HG02870 (cell line): ENCODE data around the gene RBM19.

Source experiments
- ATAC-seq: cut with Tn5 transposase; IDR thresholded peaks from one replicate; pipeline ENCODE4 v1.9.1; 2021; ENCODE audit warnings: mild to moderate bottlenecking, moderate library complexity; ENCODE audit not compliant: unreplicated experiment

Gene RBM19

DNA sequence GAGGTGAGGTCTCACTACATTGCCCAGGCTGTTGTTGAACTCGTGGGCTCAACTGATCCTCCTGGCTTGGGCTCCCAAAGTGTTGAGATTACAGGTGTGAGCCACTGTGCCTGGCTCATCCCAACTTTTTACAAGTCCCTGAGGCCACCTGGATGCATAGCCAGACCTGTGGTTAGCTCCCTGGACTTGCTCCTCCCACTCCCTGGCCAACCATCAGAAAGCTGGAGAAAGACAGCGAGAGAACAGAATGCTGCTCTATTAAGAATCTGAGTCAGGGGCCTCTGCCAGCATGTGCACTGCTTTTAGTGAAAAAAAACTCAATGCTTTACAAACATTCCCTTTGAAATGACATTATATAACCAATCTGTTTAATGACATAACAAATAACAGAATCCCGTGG is 78.2 kb downstream of the RBM19 start:
- no peak for ATAC-seq

DNA sequence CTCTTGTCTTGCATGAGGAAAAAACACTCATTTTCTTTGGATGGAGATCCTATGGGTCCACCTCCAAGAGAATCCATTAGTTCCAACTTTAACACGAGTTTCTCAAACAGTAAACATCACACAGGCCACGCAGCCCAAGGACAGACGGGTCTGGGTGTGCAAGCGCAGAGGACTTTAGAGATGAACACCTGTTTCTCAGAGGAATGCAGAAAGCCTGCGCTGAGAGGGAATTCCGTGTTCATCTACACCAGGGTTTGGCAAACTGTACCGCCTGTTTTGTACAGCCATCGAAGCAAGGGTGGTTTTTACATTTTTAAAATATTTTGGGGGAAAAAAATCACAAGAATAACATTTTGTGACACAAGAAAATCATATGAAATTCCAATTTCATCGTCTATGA is 79.4 kb downstream of the RBM19 start:
- ATAC-seq, result no peak

DNA sequence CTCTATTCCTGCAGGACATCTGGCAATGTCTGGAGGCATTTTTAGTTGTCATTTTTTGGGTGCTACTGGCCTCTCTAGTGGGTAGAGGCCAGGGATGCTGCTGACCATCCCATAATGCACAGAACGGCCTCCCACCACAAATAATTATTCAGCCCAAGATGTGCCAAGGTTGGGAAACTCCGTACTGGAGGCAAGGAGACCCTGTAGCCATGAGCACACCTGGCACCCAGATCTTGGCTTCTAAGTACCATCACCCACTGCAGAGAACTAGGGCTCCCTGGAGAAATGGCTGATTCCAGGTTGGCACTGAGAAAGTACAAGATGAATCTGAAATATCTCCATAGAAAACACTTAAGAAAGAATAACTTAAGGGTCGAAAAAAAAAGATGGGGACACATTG is 81.7 kb downstream of the RBM19 start:
- no peak for ATAC-seq

DNA sequence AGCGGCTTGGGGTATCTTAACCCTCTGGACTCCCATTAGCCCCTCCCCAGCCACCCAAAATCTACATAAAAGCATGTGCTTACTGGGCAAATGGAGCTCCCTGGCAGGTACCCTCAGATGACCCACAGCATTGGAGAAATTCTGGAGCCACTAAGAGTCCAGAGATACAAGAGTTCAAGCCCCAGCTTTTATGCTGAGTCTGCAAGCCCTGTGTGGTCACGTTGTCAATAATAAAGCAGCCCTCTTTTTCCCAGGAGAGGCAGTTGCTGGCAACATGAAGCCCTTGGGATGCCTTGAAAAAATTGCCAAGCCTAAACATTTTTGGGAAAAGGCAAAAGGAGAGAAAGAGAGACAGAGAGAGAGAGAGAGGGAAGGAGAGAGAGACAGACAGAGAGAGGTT is 83.4 kb downstream of the RBM19 start:
- no peak for ATAC-seq

DNA sequence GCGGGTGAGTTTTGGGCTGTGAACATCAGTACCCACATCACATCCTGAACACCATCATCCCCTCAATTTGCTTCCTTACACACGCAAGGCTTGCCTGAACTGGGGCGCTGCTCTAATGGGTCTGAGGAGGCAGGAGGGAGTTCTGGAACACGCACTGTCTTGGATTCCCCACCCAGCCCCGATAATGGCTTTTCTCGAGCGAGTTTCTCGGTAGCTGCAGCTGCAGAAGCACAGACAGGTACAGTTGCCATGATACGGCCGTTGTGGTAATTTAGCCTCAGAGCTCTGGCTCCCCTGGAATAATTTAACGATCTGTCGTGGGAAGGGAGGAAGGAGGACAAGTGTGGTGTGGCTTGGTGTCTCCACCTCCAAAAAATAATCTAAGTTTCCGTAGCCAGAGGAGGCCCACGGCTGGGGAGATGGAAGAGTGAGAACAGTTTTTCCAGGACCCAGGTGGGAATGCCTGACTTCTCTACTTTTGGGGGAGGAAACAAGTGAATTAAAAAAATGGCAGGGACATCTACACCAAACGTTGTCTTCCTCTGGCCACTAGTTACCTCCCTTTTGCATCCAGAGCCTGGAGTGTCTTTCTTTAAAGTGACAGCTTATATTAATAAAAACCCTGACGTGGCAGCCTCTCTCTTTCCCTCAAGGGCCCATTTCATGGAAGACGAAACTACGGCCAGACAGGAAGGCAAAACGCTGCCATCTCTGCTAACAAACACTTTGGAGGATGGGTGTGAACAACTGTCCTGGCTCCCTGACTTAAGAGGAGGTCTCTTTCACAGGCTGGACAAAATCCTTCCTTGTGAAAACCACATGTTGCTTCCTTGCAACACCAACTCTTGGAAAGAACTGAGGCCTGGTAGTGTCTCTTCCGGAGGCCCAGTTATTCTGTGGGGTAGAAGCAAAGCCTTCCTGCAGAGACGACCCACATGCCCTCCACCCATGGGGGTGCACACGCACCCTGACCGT is 84.8 kb downstream of the RBM19 start:
- no peak for ATAC-seq

DNA sequence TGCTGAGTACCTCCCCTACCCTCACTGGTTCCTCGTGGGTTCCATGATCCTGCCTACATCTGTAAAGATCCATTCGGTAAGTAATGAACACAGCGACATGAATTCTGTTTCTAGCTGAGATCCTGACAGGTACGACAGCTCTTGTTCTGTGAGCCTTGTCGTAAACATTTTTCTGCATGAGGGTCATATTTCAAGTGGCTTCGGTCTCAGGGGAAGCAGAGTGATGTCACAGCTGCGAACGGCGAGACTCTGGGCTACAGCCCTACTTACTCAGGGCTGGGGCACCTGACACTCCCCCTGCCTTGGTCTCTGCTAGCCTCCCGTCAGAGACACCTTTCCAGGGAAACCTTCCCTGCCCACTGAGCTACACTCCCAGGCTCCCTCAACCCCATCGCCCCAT is 85.8 kb downstream of the RBM19 start:
- no peak for ATAC-seq

DNA sequence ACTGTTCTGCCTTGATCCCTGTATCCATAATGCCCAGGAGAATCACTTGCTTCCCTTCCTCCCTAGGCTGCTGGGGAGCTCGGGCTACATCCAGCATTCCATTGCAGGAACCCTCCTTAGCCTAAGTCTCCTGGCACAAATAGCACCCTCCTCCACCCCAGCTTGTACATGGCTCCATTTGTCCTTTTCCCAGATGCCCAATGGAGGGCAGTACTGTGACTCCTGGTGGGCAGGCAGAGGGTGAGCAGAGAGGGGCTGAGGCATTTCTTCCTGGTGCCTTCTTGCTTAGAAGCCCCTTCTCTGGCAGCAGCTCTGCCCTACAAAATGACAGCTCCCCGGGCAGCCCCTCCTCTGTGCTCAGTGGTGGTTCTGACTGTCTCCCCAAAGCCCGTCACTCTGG is 86.5 kb downstream of the RBM19 start:
- ATAC-seq, result no peak

DNA sequence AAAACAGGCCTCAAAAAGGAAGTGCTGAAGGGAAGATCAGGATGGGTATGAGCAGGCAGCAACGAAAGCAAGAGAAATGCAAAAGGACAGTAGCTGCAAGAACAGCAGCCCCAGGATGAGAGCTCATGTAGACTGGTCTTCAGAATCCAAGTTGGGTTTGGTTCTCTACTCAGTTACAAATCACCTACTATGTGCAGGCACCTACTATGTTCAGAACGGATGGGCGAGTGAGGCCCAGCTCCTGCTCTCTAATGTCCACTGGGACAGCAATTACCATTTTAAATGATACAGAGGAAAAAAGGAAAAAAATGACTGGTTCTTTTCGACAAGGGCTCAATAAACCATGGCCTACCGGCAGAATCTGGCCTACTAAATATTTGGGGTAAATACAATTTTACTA is 88.5 kb downstream of the RBM19 start:
- ATAC-seq, result no peak

DNA sequence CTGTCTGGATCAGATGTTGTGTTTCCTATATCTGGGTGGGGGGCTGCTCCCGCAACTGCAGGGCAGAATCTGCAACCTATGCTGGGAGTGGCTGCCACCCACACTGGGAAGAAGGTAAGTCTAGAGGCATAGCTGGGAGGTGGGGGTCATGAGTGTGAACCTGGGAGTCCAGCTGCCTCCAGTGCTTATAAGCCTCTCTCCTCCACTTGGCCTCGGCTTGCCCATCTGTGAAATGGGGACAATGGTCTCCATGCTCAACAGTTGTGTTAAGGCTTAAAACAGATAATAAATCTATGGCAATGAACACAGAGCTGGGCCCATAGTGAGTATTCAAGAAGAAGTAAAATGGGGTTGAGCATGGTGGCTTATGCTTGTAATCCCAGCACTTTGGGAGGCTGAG is 90.0 kb downstream of the RBM19 start:
- no peak for ATAC-seq

DNA sequence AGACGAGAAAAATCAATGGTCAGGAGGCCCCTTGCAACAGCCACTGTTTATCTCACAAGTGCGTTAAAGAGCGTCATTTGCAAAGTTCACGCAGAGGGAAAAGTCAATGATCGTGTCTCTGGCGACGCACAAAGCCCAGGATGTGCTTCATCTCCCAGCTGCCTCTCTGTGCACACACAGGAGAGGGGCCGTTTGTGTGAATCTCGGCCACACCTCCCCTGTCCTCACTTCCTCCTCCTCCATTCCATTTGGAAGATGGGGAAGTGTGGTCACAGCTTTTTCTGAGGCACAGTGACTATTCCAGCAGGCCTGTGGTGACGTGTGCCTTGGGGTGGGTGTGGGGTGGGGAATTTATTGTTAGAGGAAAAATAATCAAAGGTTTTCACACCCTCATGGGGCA is 90.4 kb downstream of the RBM19 start:
- ATAC-seq, result no peak

DNA sequence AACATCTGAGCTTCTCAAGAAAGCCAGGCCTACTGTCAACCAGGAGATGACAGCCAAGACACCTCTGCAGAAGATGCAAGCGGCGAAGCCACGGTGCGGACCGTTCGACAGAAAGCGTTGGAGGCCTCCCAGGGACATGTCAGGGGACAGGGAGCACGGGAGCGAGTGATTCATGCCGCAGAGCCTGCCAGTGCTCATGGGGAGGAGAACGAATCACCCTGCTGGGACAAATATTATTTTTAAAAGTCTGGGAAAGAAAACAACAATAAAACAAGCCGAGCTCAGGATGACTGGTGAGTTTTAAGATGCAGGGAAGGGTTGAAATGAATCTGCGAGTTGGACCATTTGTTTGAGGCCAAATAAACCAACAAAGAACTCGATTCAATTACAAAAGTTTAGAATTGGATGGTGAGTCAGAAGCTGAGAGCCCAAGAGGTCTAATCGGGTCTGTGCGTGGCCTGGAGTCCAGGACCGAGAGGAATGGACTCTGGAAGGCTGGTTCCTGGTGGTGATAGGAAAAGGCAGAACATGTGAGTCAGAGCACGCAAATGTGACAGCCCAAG is 91.0 kb downstream of the RBM19 start:
- ATAC-seq, result no peak

DNA sequence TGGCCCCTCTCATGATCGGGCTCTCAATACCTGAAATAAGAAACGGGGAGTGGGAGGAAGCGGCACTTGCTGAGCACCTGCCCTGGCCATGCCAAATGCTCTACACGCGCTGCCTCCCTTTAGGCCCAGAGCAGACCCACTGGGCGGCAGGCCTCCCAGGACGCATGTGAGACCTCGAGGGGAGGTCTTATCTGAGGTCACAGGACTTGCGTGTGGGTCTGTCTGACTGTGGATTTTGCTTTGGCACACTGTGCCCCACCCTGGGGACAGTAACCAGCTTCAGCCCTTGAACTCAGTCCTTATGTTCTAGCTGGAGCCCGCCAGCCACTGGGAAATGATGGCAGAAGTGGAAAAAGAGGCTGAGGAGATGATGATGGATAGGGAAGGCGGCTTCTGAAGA is 91.8 kb downstream of the RBM19 start:
- ATAC-seq, result no peak

DNA sequence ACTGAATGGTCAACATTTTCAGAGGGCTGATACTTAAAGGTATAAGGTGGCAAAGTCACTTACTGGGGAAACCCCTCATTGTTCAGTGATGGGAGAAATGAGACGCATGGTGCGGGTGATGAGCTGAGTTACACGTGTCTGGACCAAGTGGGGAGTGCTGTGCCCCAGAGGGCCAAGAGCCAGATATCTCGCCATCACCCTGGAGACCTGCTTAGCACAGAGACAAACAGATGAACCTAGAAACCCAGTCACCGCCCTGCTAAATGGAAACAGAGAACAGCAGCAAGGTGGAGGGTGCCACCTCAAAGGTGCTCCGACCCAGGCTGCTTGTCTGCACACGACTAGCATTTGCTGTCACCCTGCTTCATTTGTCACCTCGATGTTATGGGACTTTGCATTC is 92.4 kb downstream of the RBM19 start:
- ATAC-seq, result no peak

DNA sequence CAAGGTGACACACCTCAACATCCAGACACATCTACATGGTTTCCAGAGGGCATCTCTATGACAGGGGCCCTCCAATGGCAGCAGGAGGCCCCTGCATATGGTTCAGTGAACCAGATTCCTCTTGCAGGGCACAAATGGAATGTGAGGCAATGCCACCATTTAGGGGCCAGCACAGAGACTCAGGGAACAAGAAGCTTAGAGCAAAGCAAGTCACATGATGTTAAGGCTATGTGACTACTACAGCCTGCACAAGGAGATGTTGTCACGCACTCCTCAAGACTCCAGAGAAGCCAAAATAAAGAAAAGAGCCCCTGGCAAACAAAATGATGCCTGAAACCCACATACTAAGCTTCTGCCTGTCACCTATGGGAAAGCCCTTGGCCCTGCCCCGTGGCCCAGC is 95.2 kb downstream of the RBM19 start:
- ATAC-seq, result no peak

DNA sequence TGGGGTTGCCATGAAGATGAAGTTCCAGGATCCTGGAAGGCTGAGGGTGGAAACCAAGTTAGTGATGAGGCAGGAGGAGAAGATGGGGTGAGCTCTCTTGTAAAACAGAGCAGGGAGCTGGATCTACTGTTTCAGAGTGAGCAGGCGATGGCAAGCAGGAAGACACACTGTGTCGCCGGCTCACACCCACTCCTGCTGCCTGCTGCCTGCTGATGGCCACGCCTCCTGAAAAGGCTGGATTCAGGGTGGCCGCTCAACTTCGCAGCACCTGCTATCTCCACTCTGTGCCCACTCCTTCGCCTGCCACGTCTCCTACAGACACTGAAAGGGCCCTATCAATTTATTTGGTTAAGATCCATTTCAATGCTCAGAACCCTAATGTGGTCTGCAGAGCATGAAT is 96.1 kb downstream of the RBM19 start:
- no peak for ATAC-seq

DNA sequence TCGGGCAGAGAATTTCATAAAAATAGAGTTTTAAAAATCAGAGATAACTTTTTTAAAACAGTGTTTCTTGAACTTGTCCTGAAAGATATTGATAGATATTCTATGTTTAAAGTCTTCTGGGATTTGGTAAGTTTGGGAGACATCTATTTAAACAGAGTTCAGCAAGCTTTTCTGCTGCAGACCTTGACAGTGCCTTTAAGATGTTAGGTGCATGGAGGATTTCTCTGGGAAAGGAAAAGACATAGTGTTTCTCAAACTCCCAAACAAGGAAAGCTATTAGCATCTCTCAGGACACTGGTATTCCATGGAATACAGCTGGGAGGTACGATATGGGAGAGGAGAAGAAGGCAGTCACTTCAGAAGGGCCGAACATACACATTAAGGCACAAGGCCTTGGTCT is 97.8 kb downstream of the RBM19 start:
- ATAC-seq, result no peak

DNA sequence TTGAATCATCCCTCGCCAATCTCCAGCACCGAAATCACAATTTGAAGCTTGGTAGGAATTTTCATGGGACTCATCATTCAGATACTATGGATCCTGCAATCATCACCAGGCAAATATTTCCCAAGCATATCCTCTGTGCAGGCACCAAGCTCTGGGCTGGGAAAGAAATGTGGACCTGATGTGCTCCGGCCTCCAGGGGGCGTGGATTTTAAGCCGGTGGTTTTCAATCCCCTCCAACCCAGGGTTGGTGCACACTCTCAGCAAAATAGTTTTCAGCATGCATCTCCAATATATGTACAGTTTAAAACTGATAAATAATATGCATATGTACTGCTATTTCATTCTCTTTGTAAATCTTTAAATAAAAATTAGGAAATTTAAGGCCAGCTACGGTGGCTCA is 98.9 kb downstream of the RBM19 start:
- no peak for ATAC-seq

DNA sequence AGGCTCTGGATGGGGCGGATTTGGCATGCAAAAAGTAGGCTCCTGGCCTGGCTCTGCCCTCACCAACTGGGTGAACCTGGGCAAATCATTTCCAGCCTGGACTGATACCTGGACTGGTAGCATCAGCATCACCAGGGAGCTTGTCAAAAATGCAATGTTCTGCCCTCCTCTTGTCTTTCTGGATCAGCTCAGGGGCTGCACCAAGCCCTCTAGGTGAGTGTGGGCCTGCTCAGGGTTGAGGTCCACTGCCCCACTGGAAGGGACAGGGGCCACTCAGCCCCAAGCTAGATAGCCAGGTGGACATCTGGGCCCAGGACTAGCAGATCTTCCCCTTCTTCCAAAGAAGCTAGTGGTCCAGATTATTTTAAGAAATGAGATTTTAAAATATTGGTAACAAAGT is 99.6 kb downstream of the RBM19 start:
- no peak for ATAC-seq

DNA sequence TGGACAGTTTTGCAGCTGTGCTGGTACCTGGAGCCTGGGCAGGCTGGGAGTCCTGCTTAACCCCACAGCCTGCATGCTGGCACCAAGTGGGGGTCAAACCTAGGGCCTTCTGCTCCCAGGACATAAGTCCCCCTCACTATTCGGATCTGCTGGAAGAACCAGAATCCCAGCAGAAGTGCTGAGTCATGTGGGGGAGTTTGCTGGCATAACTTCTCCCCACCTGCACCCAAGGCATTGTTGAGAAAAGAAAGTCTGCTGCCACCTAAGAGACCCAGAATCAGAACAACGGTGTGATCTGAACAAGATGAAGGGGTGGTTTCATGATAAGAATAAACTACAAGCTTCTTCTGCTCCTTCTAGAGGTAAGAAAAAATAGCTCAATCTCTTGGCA is 102.7 kb downstream of the RBM19 start:
- ATAC-seq, result no peak

DNA sequence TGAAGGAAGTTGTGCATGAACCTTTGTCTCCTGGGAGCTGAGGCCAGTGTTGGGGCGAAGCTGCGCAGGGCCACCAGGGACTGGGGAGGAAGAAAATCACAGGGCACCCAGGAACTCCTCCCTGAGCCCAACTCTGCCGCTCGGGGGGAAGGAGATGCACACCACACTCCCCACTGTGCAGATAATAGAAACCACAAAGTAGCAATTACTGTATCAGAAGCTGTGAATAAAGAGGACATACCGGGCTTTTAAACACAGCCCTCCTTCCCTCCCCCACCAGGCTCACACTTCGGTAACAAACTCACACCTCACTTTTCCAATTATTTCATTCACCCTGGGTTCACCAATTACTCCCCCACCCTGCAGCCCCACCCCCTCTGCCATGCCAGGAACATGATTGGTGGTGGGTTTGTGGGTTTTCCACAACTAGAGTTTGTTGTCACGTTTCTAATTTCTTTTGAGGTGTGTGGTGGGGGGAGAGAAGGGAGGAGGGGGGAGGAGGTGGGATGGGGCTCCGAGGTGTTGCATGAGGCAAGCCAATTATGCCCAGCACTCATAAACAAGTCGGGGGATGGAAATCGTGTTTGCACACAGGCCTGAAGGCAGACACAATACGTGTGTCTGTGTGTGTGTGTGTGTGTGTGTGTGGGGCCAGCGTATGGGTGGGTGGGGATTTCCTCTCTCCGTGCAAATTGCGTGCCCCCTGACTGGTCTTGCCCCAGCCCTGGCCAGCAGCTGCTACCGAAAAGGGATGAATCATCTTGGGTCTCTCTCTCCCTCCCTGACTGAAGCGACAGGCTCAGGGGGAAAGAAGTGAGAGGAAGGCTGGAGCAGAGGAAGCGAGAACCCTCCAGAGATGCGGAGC is 103.3 kb downstream of the RBM19 start:
- no peak for ATAC-seq

DNA sequence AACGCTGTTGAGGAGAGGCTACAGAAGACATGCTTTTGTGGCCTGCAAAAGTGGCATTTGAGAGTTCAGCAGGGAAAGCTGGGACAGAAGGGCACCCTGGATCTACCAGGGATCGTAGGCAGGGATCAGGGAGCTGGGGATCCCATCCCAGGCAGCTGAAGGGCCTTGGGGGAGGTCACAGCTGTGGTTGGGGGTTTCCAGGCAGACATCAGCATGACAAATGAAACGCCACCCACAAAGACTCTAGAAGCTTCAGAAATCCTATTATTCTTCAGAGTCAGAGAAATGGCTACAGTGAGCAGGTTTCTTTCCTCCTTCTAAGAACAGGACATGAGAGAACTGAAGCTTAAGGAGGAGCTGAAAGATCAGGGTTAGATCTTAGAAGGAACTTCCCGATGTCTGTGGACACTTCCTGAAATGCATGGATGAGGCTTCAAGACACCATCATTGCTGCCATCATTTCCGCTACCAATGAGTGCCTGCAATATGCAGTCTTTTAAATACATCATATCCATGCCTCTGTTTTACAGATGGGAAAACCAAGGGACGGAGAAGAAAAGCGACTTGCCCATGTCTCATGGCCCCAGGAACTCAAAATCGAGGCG is 104.3 kb downstream of the RBM19 start:
- ATAC-seq, result no peak
